ENCODE measurements around the gene KRTAP10-7. TPM values are rescaled to one million over a fixed set of nuclear protein-coding genes. Genes with fewer than 3 reads are reported as not detected.
"Not testable (repeated sequence)": the region's sequence is repeated elsewhere in the genome, so short reads cannot be mapped to it uniquely, and the experiment has no call there.

KRTAP10-7 gene
- polyA plus RNA-seq, 3 donors = not detected

DNA sequence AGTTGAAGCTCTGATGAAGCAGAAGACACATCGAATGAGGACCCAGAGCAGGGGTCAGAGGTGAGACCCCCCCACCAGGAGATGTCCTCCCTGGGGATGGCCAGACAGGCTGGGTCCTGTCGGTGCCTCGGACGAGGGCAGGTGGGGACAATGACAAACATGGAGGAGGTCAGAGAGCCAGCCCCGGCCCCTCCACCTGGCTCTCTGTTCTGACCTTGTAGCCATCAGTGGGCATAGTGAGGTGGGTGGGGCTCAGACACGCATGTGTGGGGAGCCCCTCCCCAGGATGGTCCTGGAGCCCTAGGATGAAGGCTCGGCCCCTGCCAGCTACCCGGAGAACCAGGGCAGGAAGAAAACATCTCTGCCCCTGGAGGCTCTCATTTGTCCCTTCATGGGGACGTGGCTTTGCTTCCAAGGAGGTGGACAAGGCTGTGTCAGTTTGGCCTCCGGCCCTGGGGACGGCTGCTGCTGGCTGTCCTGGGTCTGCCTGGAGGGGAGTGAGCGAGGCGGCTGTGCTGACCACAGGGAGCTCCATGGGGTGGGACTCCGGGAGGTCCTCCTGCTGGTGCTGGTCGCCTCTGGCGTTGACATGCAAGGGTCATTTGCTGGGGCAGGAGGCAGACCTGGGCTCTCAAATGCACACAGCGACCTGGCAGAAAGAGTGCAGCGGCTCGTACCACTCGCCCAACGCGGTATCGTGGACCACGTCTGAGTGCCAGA, 10.7 kb upstream of the KRTAP10-7 start:
- no peak overlapping the region for H3K4me2 ChIP-seq (replicated peaks; ENCODE audit: extremely low read depth, low read length, poor library complexity, severe bottlenecking)
- no peaks in the 10 kb centered on the region for H3K36me3 ChIP-seq (replicated peaks in 1 of 2; ENCODE audit: control insufficient read depth in 1 of 2, insufficient read depth in 2 of 2, low read length in 2 of 2)
- no peak for DNase-seq
- H3K9me3 ChIP-seq (replicated peaks in 1 of 2; ENCODE audit: control insufficient read depth in 1 of 2, insufficient read depth in 1 of 2, low read length in 2 of 2) = no peaks in the 10 kb centered on the region
- H4K20me1 ChIP-seq (ENCODE audit: insufficient read depth, low read length) = no peaks in the 10 kb centered on the region
- H3K27me3 ChIP-seq (ENCODE audit: control insufficient read depth in 2 of 2, insufficient read depth in 2 of 2, low read length in 2 of 2) = peaks cover 0 to 9% of the 10 kb centered on the region in 2 donors
- H2AFZ ChIP-seq (ENCODE audit: insufficient read depth, low read depth, low read length, poor library complexity, severe bottlenecking) = no peak overlapping the region
- H3K4me3 ChIP-seq (replicated peaks in 1 of 3; ENCODE audit: low read depth in 2 of 3, low read length in 3 of 3) = no peak overlapping the region
- H3K4me1 ChIP-seq (ENCODE audit: control insufficient read depth in 1 of 2, insufficient read depth in 2 of 2, low read length in 2 of 2) = no peaks in the 10 kb centered on the region
- no peak overlapping the region for H3K27ac ChIP-seq (ENCODE audit: low read depth in 1 of 2, low read length in 2 of 2)
- Mint-ChIP-seq H3K9me3 (peaks cover 2 to 19% (median 5%) of the 10 kb centered on the region in 7 donors), H3K4me1 (no peaks in the 10 kb centered on the region), H3K36me3 (no peaks in the 10 kb centered on the region), H3K27ac (no peak overlapping the region), H3K27me3 (ENCODE audit: low read depth in 3 of 3) (peaks cover 2 to 42% (median 10%) of the 10 kb centered on the region in 3 donors), H3K4me3 (no peak overlapping the region)
- TF ChIP-seq CTCF (IDR thresholded peaks at IDR 0.05) = no peak
- intact Hi-C loops (cut with micrococcal nuclease) = no loop called here
- no peak overlapping the region for H3K9ac ChIP-seq (ENCODE audit: insufficient read depth, low read length, poor library complexity, severe bottlenecking)
- H3K79me2 ChIP-seq (ENCODE audit: insufficient read depth, low read length) = no peaks in the 10 kb centered on the region
- WGBS (ENCODE audit: insufficient coverage) = 85% methylated on average over 21 of the region's 24 CpGs

DNA sequence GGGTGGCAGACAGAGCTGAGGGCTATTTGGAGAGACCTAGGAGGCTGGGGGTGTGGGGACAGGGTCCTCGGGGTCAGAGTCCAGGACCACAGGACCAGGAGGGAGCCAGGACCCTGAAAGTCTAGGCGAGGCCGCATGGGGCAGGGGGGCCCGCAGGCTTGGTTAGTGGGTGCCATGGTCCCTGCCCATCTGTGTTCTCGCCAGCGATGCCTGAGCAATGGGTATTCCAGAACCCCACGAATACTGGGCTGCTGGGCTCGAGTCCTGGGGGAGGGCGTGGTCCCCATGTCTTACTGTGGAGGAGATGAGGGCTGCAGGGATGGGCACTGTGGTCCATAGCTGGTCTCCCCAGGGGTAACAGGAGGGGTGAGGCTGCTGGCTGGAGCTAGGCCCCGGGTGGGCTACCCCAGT, 10.1 kb upstream of the KRTAP10-7 start:
- WGBS (ENCODE audit: insufficient coverage) = 79% methylated on average over 2 of the region's 10 CpGs
- Histone ChIP-seq H3K36me3 (replicated peaks in 1 of 2; ENCODE audit: control insufficient read depth in 1 of 2, insufficient read depth in 2 of 2, low read length in 2 of 2) (no peaks in the 10 kb centered on the region), H2AFZ (ENCODE audit: insufficient read depth, low read depth, low read length, poor library complexity, severe bottlenecking) (no peak overlapping the region), H4K20me1 (ENCODE audit: insufficient read depth, low read length) (no peaks in the 10 kb centered on the region), H3K4me1 (ENCODE audit: control insufficient read depth in 1 of 2, insufficient read depth in 2 of 2, low read length in 2 of 2) (no peaks in the 10 kb centered on the region), H3K27me3 (ENCODE audit: control insufficient read depth in 2 of 2, insufficient read depth in 2 of 2, low read length in 2 of 2) (peaks cover 0 to 6% of the 10 kb centered on the region in 2 donors), H3K4me2 (replicated peaks; ENCODE audit: extremely low read depth, low read length, poor library complexity, severe bottlenecking) (no peak overlapping the region), H3K27ac (ENCODE audit: low read depth in 1 of 2, low read length in 2 of 2) (no peak overlapping the region), H3K79me2 (ENCODE audit: insufficient read depth, low read length) (no peaks in the 10 kb centered on the region), H3K9ac (ENCODE audit: insufficient read depth, low read length, poor library complexity, severe bottlenecking) (no peak overlapping the region), H3K9me3 (replicated peaks in 1 of 2; ENCODE audit: control insufficient read depth in 1 of 2, insufficient read depth in 1 of 2, low read length in 2 of 2) (no peaks in the 10 kb centered on the region), H3K4me3 (replicated peaks in 1 of 3; ENCODE audit: low read depth in 2 of 3, low read length in 3 of 3) (no peak overlapping the region)
- DNase-seq = no peak
- Mint-ChIP-seq H3K36me3 (no peaks in the 10 kb centered on the region), H3K4me3 (no peak overlapping the region), H3K27ac (no peak overlapping the region), H3K27me3 (ENCODE audit: low read depth in 3 of 3) (peaks cover 2 to 37% (median 7%) of the 10 kb centered on the region in 3 donors), H3K4me1 (no peaks in the 10 kb centered on the region), H3K9me3 (peaks cover 0 to 16% (median 5%) of the 10 kb centered on the region in 7 donors)
- intact Hi-C loops (cut with micrococcal nuclease) = no loop called here
- no peak for TF ChIP-seq CTCF (IDR thresholded peaks at IDR 0.05)

GRCh38 chr21:44590897-44591800, 9.2 kb upstream of the KRTAP10-7 start:
- H3K27ac ChIP-seq (ENCODE audit: low read depth in 1 of 2, low read length in 2 of 2); H3K4me1 ChIP-seq (ENCODE audit: control insufficient read depth in 1 of 2, insufficient read depth in 2 of 2, low read length in 2 of 2); H2AFZ ChIP-seq (ENCODE audit: insufficient read depth, low read depth, low read length, poor library complexity, severe bottlenecking); H3K4me1 Mint-ChIP-seq; H3K9me3 ChIP-seq (replicated peaks in 1 of 2; ENCODE audit: control insufficient read depth in 1 of 2, insufficient read depth in 1 of 2, low read length in 2 of 2); H4K20me1 ChIP-seq (ENCODE audit: insufficient read depth, low read length); DNase-seq; H3K79me2 ChIP-seq (ENCODE audit: insufficient read depth, low read length); H3K27me3 ChIP-seq (ENCODE audit: control insufficient read depth in 2 of 2, insufficient read depth in 2 of 2, low read length in 2 of 2); intact Hi-C loops (cut with micrococcal nuclease); H3K9ac ChIP-seq (ENCODE audit: insufficient read depth, low read length, poor library complexity, severe bottlenecking); H3K4me3 ChIP-seq (replicated peaks in 1 of 3; ENCODE audit: low read depth in 2 of 3, low read length in 3 of 3); H3K36me3 Mint-ChIP-seq; H3K36me3 ChIP-seq (replicated peaks in 1 of 2; ENCODE audit: control insufficient read depth in 1 of 2, insufficient read depth in 2 of 2, low read length in 2 of 2); H3K4me2 ChIP-seq (replicated peaks; ENCODE audit: extremely low read depth, low read length, poor library complexity, severe bottlenecking); H3K4me3 Mint-ChIP-seq; H3K9me3 Mint-ChIP-seq: not testable (repeated sequence)
- over 99% methylated on average over 10 of the region's 19 CpGs for WGBS (ENCODE audit: insufficient coverage)
- peak overlapping the region in 1 of 7 donors; percentile 41 for H3K27ac Mint-ChIP-seq
- H3K27me3 Mint-ChIP-seq (ENCODE audit: low read depth in 3 of 3) = peaks cover 2 to 34% (median 7%) of the 10 kb centered on the region in 3 donors
